T-helper 1 cell treated with Interleukin-12 subunit alpha and Interleukin-12 subunit beta and Interleukin-4 antibody, amounts not matched to agents 30 μg/mL and 1 μg/mL, for 36 hours (primary cell): ENCODE measurements around the gene HUS1.
A peak's percentile ranks its signal among the peaks of the same experiment; 100 is the strongest.
"Not testable (repeated sequence)": the region's sequence is repeated elsewhere in the genome, so short reads cannot be mapped to it uniquely, and the experiment has no call there.

Source experiments
- H3K27ac Mint-ChIP-seq: one replicate; pipeline ENCODE4 v1.8.0; 2021; ENCODE audit warnings: mild to moderate bottlenecking, mixed read lengths
- H3K27me3 Mint-ChIP-seq: one replicate; pipeline ENCODE4 v1.8.0; 2021; ENCODE audit warnings: low read depth, mixed read lengths
- H3K36me3 Mint-ChIP-seq: one replicate; pipeline ENCODE4 v1.8.0; 2021; ENCODE audit warnings: low read depth, mixed read lengths
- H3K4me1 Mint-ChIP-seq: one replicate; pipeline ENCODE4 v1.8.0; 2021; ENCODE audit warnings: low read depth, mixed read lengths
- H3K4me3 Mint-ChIP-seq: one replicate; pipeline ENCODE4 v1.8.0; 2021; ENCODE audit warnings: mild to moderate bottlenecking, moderate library complexity, mixed read lengths
- H3K9me3 Mint-ChIP-seq: one replicate; pipeline ENCODE4 v1.8.0; 2021; ENCODE audit warnings: mixed read lengths

HUS1 gene

DNA sequence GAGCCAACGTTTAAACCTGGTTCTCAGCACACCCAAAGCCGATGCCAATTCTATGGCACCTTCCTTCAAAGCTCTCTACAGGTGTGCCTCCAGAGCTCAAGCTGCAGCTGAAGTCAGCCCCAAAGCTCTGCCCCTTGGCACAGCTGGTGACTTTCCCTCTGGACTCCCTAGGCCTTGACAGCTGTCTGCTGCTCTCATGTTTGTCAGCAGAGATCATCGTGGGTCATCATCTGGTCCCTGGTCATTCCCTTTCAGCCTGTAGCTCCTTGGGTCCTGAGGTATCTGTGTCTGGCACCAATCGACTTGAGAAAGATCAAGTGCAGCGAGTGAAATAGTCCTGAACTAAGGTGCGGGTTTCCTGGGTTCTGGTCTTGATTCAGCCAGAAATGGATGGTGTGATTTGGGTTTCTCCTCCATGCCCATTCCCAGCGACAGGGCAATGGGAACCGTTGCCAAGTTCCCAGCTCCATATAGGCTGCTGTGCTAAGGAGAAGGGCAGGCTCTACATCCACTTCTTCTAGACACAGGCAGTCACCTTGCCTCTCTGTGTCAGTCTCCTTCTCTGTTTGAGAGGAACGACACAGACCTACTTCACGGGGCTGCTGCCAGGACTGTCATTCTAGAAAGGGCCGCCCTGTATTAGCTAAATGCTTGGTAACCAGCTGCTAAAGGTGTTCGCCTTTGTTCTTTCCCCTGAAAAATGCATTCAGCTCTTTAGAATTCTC is 34.7 kb downstream of the HUS1 start:
- Mint-ChIP-seq H3K4me1 (no peaks in the 10 kb centered on the region), H3K36me3 (no peaks in the 10 kb centered on the region), H3K4me3 (no peak overlapping the region), H3K9me3 (no peaks in the 10 kb centered on the region), H3K27ac (no peak overlapping the region), H3K27me3 (no peaks in the 10 kb centered on the region)

DNA sequence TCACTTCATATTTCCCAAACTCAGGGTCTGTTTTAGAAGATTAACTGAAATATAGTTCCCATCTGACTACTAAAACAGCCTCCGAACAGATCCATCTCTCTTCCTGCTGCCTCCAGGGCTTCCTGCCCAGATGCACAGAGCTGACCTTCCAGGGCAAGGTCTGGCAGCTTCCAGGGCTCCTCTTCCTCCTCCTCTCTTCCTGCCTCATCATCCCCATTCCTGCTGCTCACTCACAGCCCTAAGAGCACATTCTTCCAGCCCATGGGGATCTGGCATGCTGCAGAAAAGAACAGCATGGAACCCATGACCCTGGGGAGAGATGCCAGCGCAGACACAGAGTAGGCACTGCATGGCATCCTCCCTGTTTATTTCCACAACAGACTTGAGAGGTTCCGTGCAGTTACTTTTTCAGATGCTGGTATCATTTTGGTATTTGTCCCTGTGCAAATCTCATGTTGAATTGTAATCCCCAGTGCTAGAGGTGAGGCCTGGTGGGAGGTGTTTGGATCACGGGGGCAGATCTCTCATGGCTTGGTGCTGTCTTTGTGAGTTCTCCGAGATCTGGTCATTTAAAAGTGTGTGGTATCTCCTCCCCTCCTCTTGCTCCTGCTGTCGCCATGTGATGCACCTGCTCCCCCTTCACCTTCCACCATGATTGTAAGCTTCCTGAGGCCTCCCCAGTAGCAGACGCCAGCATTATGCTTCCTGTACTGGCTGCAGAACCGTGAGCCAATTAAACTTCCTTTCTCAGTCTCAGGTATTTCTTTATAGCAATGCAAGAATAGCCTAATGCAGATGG is 35.5 kb downstream of the HUS1 start:
- no peak overlapping the region for H3K27ac Mint-ChIP-seq

DNA sequence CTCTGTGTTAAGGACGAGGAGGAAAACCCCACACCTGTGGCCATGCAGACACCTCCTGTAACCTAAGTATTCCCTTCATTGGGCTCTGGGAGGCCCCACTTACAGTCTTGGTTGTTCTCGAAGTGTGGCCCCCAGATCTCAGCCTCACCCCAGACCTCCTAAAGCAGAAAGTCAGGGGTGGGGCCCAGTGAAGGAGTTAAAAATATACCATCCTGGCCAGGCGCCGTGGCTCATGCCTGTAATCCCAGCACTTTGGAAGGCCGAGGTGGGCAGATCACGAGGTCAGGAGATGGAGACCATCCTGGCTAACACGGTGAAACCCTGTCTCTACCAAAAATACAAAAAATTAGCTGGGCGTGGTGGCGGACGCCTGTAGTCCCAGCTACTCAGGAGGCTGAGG is 36.8 kb downstream of the HUS1 start:
- not testable (repeated sequence) for H3K36me3 Mint-ChIP-seq, H3K4me1 Mint-ChIP-seq, H3K27ac Mint-ChIP-seq, H3K9me3 Mint-ChIP-seq, H3K4me3 Mint-ChIP-seq, H3K27me3 Mint-ChIP-seq

More for the DNA sequence above, 35.5 kb downstream of the HUS1 start:
- Mint-ChIP-seq H3K36me3 (no peaks in the 10 kb centered on the region), H3K4me3 (no peak overlapping the region), H3K9me3 (no peaks in the 10 kb centered on the region), H3K4me1 (no peaks in the 10 kb centered on the region), H3K27me3 (no peaks in the 10 kb centered on the region)

DNA sequence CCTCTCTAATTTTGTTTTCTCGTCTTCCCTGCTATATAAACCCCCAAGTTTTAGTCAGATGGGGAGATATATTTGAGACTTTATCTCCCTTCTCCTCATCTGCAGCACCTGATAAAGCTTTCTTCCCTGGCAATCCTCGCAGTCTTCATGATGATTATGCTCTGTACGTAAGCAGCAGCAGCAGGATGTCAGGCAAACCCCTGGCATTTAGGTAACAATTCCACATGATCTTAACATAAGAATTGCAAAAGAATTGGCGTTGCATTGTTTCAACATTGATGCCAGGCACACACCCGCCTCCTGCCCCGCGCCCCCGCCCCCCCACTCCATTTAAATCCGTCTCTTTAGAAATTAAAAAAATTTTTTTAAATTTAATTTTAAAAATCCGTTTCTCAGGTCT is 37.3 kb downstream of the HUS1 start:
- no peaks in the 10 kb centered on the region for H3K27me3 Mint-ChIP-seq
- H3K4me3 Mint-ChIP-seq = no peak overlapping the region
- H3K9me3 Mint-ChIP-seq = no peaks in the 10 kb centered on the region
- no peak overlapping the region for H3K27ac Mint-ChIP-seq
- no peaks in the 10 kb centered on the region for H3K36me3 Mint-ChIP-seq
- peaks cover 8% of the 10 kb centered on the region for H3K4me1 Mint-ChIP-seq

DNA sequence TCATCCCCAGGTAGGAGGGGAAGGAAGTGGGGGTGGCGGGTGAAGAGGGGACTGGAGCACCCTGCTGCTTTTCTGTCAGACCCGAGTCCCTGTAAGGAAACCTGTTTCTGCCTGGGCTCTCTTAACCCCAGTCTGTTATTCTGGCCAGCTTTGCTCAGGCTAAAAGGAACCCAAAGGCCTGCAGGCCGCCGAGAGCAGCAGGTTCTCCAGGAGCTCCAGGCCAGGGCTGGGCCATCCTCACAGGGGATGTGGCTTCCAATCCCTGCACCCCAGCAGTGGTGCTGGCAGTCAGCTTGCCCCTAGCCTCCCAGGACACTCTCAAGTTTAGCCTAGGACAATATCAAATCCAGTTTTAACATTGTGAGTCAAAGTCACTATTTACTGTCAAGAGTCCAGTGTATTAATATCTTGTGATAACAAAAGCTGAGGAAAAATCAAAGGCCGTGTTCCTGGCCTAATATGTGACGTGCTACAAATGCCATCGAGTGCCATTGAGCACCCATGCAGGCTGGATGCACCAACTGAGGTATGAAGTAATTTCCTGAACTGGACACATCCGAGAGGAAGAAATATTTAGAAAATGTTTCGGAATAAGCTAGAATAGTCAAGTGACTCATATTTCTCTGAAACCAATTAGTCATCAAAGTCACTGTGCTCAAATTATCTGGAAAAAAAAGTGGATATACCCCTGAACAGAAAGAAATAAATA is 38.1 kb downstream of the HUS1 start:
- Mint-ChIP-seq H3K4me3 (no peak overlapping the region), H3K4me1 (peaks cover 8% of the 10 kb centered on the region), H3K27ac (no peak overlapping the region), H3K9me3 (no peaks in the 10 kb centered on the region), H3K27me3 (no peaks in the 10 kb centered on the region), H3K36me3 (no peaks in the 10 kb centered on the region)

DNA sequence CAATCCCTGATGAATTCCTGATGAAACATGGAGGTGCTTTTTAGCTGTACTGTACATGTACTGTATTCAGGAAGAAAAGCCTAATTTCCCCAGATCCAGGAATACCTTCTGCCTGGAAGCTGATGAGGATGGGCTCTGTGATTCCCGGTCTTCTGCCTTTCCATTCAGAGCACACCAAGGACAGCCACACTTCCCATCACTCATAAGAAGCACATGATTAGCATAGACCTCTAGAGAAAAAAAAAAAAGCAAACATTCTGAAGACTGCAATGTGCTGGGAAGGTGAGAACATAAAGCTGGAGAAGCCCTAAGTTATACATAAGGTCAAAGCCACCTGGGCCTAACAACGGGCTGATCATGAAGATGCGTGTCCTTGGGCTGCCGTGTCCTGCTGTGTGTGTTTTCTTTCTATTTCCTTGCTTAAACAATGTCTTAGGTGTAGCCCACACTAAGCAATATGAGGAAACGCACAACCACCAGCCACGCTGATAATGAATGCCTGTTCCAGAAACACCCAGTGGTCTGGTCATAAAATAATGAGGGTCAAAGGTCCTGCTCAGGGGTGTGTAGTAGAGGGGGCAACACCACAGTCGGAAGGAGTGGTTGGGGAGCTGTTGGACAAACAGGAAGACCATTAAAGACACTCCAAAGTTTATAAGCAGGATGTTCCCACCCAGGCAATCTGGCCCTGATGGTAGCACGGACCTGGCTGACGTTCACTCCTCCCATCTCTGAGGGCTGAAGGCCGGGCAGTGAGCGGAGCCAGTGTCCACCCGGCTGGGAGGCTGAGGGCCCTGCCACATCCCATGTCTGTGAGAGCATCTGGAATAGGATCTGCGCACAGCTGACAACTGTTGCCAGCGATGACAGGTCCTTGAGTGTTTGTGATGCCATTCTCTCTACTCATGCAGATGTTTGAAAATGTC is 39.1 kb downstream of the HUS1 start:
- Mint-ChIP-seq H3K36me3 (no peaks in the 10 kb centered on the region), H3K27me3 (no peaks in the 10 kb centered on the region), H3K4me1 (peaks cover 8% of the 10 kb centered on the region), H3K4me3 (no peak overlapping the region), H3K27ac (no peak overlapping the region), H3K9me3 (no peaks in the 10 kb centered on the region)

DNA sequence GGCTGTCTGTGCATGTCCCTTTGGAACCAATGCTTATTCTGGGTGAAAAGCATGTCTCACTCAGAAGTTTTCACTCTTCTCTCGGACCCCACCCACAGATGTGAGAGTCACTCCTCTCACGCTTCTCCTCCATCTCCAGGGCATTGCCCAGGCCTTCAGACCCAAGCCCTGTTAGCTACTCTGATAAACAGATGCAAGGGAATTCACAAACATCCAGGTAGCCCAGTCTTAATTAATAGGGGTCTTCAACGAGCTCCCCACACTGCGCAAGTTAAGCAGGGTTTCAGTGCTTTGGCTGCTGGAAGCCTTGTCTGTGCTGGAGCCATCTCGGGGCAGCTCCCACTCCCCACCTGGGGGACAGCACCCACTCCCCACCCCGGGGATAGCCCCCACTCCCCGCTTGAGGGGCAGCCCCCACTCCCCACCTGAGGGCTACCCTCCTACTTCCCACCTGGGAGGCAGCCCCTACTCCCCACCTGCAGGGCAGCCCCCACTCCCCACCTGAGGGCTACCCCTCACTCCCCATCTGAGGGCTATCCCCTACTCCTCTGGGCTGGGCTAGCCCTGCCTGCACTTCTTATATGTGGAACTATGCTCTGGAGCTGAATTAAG is 39.9 kb downstream of the HUS1 start:
- Mint-ChIP-seq H3K27me3 (no peaks in the 10 kb centered on the region), H3K4me3 (no peak overlapping the region), H3K4me1 (peaks cover 8% of the 10 kb centered on the region), H3K36me3 (no peaks in the 10 kb centered on the region), H3K27ac (no peak overlapping the region), H3K9me3 (no peaks in the 10 kb centered on the region)

DNA sequence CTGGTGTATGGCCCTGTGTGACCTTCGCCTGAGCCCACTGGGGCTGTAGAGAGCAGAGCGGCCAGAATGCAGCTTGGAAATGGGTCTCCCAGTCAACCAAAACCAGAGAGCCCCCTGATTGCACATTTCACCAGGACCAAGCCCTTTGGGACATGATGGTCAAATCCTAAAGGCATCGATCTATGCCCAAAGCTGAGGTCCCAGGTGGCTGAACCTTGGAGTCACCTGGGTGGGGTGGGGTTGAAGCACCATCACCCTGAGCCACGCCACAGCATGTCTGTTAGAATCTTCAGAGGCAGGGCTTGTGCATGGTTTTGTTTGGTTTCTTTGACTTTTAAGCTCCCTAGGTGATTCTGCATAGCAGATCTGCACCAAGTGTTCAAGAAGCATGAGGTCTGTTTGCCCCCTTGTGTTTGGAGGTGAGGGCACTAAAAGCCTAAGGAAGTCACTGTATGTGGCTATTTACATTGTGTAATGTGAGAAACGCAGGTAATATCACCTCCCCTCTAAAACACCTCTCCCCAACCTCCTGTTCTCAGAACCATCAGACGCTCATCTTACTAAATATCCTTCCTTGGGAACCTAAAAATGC is 40.7 kb downstream of the HUS1 start:
- H3K4me1 Mint-ChIP-seq = peaks cover 8% of the 10 kb centered on the region
- H3K27ac Mint-ChIP-seq = no peak overlapping the region
- H3K27me3 Mint-ChIP-seq = no peaks in the 10 kb centered on the region
- H3K36me3 Mint-ChIP-seq = no peaks in the 10 kb centered on the region
- H3K4me3 Mint-ChIP-seq = no peak overlapping the region
- H3K9me3 Mint-ChIP-seq = no peaks in the 10 kb centered on the region

DNA sequence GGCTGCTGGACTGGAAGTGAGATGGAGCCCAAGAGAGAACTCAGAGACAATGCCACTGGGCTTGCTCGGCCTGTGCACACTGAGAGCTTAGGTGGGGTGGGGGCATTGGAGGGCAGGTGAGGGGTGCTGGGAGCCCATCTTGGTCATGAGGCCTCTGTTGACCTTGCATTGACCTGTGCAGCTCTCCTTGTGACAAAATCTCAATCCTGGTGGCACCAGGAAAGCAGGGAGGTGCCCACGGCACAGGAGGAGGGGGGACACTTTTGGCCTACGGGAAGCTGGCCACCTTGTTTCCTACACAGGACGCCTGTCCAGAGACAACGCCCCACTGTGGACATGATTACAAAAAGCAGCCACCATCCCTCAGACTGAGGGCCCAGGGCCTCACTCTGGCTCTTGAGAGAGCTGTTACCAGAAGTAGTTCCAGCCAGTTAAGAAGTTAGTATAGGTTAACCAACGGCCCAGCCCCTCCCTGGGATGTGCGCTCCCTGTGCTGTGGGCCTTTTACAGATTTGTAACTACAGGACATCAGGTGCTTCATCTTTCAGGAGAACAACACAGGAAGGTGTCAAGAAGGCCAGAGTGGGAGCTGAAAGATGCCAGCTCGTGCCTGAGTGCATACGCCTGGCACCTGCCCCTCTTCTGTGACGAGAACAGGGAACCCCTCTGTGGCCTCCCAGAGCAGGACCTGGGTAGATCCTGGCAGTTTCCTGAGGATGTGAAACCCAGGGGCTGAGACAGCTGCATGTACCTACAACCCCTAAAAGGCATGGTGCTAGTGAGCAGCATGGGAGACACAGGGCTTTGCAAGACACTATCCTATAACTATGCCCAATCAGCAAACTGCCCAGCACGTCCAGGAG is 41.5 kb downstream of the HUS1 start:
- no peak overlapping the region for H3K4me3 Mint-ChIP-seq
- H3K27ac Mint-ChIP-seq = peak overlapping the region; percentile 67
- peaks cover 8% of the 10 kb centered on the region for H3K4me1 Mint-ChIP-seq
- H3K27me3 Mint-ChIP-seq = no peaks in the 10 kb centered on the region
- no peaks in the 10 kb centered on the region for H3K36me3 Mint-ChIP-seq
- no peaks in the 10 kb centered on the region for H3K9me3 Mint-ChIP-seq

DNA sequence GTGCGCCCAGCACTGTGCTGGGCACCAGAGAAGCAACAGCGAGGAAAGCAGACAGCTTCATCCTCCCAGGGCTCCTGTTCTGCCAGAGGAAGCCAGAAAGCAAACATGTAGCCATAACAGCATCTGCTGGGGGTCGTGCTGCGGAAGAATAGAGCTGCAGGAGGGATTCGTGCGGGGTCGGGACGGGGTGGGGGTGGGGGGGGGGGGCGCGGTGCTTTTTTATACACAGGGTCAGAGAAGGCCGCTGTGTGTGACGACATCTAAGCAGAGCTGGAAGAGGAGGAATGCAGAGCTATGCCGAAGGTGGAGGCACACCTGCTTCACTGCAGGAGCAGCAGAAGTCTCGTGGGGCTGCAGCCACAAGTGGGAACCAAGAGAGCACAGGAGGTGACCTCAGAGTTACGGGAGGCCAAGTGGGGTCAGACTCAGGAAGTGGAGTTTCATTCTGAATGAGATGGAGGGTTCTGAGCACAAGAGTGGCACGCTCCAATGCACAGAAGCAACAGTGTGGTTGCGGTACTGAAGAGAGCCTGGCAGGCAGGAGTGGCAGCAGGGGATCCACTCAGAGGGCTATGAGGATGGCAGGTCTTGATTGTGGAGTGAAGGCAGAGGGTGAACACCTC is 42.2 kb downstream of the HUS1 start:
- no peaks in the 10 kb centered on the region for H3K9me3 Mint-ChIP-seq
- H3K36me3 Mint-ChIP-seq = no peaks in the 10 kb centered on the region
- peak overlapping the region; percentile 67 for H3K27ac Mint-ChIP-seq
- H3K27me3 Mint-ChIP-seq = no peaks in the 10 kb centered on the region
- no peak overlapping the region for H3K4me3 Mint-ChIP-seq
- H3K4me1 Mint-ChIP-seq = peaks cover 8% of the 10 kb centered on the region

DNA sequence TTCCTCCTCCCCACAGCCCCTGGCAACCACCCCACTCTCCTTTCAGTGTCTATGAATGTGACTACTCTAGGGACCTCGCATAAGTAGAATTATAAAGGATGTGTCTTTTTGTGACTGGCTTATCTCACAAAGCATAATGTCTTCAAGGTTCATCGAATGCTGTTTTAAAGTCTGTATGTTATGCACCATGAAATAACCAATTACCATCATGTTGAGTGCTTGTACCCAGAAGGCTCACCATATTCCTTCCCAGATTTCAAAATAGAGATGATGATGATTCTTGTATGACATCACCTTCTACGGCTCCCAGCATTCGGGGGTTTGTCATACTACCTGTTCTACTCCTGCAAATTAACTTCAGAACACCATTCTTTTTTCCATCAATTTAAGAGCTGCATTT is 43.1 kb downstream of the HUS1 start:
- H3K4me3 Mint-ChIP-seq = no peak overlapping the region
- H3K36me3 Mint-ChIP-seq = no peaks in the 10 kb centered on the region
- no peaks in the 10 kb centered on the region for H3K27me3 Mint-ChIP-seq
- H3K9me3 Mint-ChIP-seq = no peaks in the 10 kb centered on the region
- no peak overlapping the region for H3K27ac Mint-ChIP-seq
- peaks cover 8% of the 10 kb centered on the region for H3K4me1 Mint-ChIP-seq

DNA sequence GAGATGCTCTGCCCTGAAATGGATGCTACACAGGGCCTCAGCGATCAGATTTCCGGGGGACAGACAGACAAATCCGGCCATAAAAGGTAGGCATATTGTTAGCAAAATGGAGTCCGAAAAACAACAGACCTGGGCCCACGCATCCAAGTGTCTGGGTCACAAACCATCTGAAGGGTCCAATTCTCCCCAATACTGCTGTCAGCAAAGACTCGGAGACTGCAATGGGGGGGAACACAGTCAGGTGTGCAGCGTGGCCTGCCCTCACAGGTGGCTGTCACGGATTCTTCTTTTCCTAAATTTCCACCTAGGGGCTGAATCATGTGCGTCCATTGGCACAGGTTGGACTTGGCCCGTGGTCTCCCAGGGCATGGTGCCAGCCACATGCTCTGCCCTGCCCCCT is 44.1 kb downstream of the HUS1 start:
- H3K9me3 Mint-ChIP-seq = no peaks in the 10 kb centered on the region
- H3K36me3 Mint-ChIP-seq = no peaks in the 10 kb centered on the region
- peaks cover 8% of the 10 kb centered on the region for H3K4me1 Mint-ChIP-seq
- H3K27ac Mint-ChIP-seq = no peak overlapping the region
- peaks cover 3% of the 10 kb centered on the region for H3K27me3 Mint-ChIP-seq
- no peak overlapping the region for H3K4me3 Mint-ChIP-seq
